ENCODE results near the gene TAC4.

The TAC4 gene

DNA sequence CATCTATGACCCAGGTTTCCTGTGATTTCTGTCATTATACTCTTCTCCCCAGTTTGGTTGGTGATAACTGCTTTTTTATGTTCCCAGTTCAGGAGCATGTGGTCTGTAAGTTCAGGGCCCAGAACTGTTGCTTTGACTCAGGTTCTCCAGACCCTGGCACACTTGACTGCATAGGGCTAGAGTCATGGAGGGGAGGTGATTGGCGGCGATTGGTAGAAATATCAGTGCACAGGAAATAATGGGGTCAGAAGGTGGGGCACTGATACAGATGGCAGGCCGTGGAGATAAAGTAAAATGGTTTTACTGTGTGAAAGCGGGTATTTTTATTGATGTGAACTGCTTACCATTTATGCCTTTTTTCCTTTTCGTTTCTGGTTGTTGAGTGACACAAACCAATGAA is 28.7 kb downstream of the TAC4 start:
- TF ChIP-seq, protein P1, sequence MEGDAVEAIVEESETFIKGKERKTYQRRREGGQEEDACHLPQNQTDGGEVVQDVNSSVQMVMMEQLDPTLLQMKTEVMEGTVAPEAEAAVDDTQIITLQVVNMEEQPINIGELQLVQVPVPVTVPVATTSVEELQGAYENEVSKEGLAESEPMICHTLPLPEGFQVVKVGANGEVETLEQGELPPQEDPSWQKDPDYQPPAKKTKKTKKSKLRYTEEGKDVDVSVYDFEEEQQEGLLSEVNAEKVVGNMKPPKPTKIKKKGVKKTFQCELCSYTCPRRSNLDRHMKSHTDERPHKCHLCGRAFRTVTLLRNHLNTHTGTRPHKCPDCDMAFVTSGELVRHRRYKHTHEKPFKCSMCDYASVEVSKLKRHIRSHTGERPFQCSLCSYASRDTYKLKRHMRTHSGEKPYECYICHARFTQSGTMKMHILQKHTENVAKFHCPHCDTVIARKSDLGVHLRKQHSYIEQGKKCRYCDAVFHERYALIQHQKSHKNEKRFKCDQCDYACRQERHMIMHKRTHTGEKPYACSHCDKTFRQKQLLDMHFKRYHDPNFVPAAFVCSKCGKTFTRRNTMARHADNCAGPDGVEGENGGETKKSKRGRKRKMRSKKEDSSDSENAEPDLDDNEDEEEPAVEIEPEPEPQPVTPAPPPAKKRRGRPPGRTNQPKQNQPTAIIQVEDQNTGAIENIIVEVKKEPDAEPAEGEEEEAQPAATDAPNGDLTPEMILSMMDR (IDR thresholded peaks at IDR 0.05; ENCODE audit: low read depth, low read length, missing control alignments) = no peak
- DNase-seq (ENCODE audit: low read depth) = no peak
- no peak overlapping the region for H3K4me3 ChIP-seq (ENCODE audit: low read depth, low read length)

DNA sequence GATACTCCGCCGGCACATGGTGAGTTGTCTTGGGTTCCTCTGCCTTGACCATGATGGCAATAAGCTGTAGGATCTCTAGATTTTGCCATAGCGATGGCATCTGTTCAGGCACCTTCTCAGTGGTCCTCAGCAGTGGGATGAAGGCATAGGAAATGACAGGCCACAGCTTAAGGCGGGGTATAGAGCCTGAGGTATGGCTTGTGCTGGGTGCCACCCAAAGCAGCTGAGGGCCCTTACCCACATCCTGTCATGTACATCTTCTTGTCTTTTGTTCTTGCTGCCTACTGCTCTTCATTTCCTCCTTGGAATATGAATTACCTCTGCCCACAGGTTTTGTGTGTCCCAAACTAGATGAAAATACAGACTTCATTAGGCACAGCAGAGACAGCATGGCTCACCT is 29.9 kb downstream of the TAC4 start:
- TF ChIP-seq, protein P1 (IDR thresholded peaks at IDR 0.05; ENCODE audit: low read depth, low read length, missing control alignments) = no peak
- DNase-seq (ENCODE audit: low read depth) = no peak
- H3K4me3 ChIP-seq (ENCODE audit: low read depth, low read length) = no peak overlapping the region

DNA sequence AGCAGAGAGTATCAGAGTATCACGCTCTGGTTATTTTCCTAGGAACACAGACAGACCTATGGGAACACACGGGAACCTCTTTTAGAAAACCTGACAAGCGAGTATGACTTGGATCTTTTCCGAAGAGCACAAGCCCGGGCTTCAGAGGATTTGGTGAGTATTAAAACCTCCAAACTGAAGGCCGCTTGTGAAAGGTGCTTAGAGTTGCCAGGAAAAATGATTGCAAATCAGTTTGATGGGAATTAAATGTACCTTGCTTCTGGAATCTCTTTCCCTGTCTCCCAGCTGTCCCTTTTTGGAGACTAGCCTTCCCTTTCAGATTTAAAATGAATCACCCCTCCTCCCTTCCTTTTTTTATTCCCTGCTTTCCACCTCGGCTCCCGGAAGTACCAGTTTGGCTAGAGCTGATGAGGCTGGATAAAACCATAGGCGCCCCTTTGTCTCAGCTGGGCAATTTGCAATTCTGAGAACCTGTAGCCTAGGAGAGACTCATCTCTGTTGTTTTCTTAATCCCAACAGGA is 32.0 kb downstream of the TAC4 start:
- no peak overlapping the region for H3K4me3 ChIP-seq (ENCODE audit: low read depth, low read length)
- no peak for DNase-seq (ENCODE audit: low read depth)

DNA sequence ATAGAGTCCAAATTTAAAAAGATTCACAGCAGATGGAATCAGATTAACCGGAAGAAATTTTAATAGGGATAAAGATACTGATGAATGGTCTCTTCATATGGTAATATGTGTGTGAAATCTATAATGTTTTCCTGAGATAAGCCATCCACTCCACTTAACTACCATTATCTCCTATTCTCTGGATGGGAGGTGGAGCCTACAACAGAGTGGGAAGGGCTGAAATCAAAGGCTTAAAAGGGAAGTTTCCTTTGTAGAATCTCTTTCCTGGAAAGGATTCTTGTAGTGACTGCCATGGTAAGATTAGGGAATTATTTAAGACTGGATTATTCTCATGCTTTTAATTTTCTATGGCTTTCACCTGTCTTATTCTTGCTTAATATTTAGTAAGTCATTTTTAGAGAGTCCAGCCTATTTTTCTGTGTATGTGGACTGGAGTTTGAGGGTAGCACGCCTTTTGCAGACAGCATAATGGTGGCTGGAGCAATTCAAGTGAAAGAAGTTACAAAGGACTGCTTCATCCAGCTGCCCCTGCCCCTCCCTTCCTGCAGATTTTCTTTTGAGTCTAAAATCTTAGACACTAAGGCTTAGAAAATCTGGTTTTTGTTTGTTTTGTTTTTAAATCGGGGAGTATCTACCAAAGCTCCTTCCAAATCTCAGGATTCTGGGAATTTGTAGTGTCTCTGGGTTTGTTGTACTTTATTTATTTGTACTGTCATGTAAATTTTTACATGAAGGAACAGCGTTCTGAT is 32.9 kb downstream of the TAC4 start:
- H3K4me3 ChIP-seq (ENCODE audit: low read depth, low read length) = no peak overlapping the region
- no peak for DNase-seq (ENCODE audit: low read depth)
- TF ChIP-seq, protein P1 (IDR thresholded peaks at IDR 0.05; ENCODE audit: low read depth, low read length, missing control alignments) = no peak

More for the DNA sequence above, 32.0 kb downstream of the TAC4 start:
- TF ChIP-seq, protein P1 (IDR thresholded peaks at IDR 0.05; ENCODE audit: low read depth, low read length, missing control alignments) = no peak

DNA sequence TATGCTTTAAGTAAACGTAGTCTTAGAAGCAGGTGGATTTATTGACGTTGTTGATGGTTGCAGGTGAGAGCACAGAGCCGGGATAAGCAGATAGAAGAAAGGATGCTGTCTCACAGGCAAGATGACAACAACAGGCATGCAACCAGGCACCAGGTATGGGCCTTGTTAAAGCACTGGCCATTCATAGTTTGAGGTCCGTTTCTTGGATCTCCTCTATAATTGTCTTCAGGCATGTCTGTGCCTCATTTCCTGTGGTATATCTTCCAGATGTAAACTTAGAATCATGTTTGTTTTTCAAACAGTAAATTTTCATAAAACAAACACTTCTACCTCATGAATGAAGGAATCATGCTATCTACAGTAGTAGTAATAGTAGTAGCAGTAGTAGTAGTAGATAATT is 38.8 kb downstream of the TAC4 start:
- TF ChIP-seq, protein P1 (IDR thresholded peaks at IDR 0.05; ENCODE audit: low read depth, low read length, missing control alignments) = no peak
- no peak for DNase-seq (ENCODE audit: low read depth)
- no peak overlapping the region for H3K4me3 ChIP-seq (ENCODE audit: low read depth, low read length)

DNA sequence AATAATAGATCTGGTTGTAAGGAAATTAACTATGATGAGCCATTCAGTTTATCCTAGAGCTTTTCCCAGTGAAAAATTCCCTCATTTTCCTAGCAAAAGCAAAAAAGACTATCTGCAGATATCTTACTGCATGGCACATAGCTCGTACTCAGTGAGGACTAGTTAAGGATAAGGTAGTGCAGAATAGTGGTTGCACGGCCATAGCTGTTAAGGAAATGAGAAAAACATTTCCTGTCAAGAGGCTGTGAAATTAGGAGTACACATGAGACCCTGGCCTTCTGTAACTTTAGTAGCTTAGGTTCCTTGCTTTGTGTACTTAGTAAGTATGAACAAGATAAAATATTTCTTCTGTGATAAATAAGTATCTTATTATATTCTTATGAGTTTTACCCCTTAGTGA is 49.1 kb downstream of the TAC4 start:
- DNase-seq (ENCODE audit: low read depth) = no peak
- TF ChIP-seq, protein P1 (IDR thresholded peaks at IDR 0.05; ENCODE audit: low read depth, low read length, missing control alignments) = no peak
- no peak overlapping the region for H3K4me3 ChIP-seq (ENCODE audit: low read depth, low read length)

DNA sequence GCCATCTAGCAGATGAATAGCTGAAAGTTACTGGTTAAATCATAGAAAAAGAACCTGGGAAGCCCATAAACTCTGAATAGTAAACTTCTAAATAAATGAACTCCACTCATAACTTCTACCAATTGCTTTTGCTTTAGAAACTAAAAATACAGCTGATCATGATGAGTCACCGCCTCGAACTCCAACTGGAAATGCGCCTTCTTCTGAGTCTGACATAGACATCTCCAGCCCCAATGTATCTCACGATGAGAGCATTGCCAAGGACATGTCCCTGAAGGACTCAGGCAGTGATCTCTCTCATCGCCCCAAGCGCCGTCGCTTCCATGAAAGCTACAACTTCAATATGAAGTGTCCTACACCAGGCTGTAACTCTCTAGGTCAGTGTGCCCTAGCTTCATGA is 49.7 kb downstream of the TAC4 start:
- no peak overlapping the region for H3K4me3 ChIP-seq (ENCODE audit: low read depth, low read length)
- TF ChIP-seq, protein P1 (IDR thresholded peaks at IDR 0.05; ENCODE audit: low read depth, low read length, missing control alignments) = no peak
- DNase-seq (ENCODE audit: low read depth) = no peak
